GM18519 (cell line): ENCODE measurements around the gene NCAPG2.
"Not testable (repeated sequence)": the region's sequence is repeated elsewhere in the genome, so short reads cannot be mapped to it uniquely, and the experiment has no call there.

Source experiments
- ATAC-seq: cut with Tn5 transposase; IDR thresholded peaks from one replicate; pipeline ENCODE4 v1.9.1; 2021; ENCODE audit warnings: mild to moderate bottlenecking, moderate library complexity; ENCODE audit not compliant: unreplicated experiment, low FRiP score

Gene NCAPG2

GRCh38 chr7:158676906-158677305 lies 27.7 kb downstream of the NCAPG2 start:
- ATAC-seq: no peak

GRCh38 chr7:158676171-158676840 lies 28.3 kb downstream of the NCAPG2 start:
- ATAC-seq: no peak

GRCh38 chr7:158672975-158673374 lies 31.6 kb downstream of the NCAPG2 start:
- ATAC-seq: no peak

- ATAC-seq: not testable (repeated sequence)
These were observed 36.5 kb downstream of the NCAPG2 start for GRCh38 chr7:158668086-158668485.

GRCh38 chr7:158666966-158667678 lies 37.5 kb downstream of the NCAPG2 start:
- ATAC-seq: not testable (repeated sequence)

GRCh38 chr7:158666401-158666800 lies 38.2 kb downstream of the NCAPG2 start:
- no peak for ATAC-seq

- no peak for ATAC-seq
These were observed 40.2 kb downstream of the NCAPG2 start for GRCh38 chr7:158664406-158664805.

- ATAC-seq: no peak
These were observed 41.2 kb downstream of the NCAPG2 start for GRCh38 chr7:158663428-158663741.

GRCh38 chr7:158662610-158663427 lies 41.8 kb downstream of the NCAPG2 start:
- ATAC-seq: no peak

- no peak for ATAC-seq
These were observed 46.1 kb downstream of the NCAPG2 start for GRCh38 chr7:158658475-158658874.

GRCh38 chr7:158657189-158657746 lies 47.3 kb downstream of the NCAPG2 start:
- ATAC-seq: no peak

GRCh38 chr7:158655931-158656441 lies 48.6 kb downstream of the NCAPG2 start:
- peak; percentile 97 for ATAC-seq

GRCh38 chr7:158655507-158655906 lies 49.1 kb downstream of the NCAPG2 start:
- ATAC-seq: no peak

GRCh38 chr7:158651968-158652565 lies 52.5 kb downstream of the NCAPG2 start:
- no peak for ATAC-seq

GRCh38 chr7:158650821-158651225 lies 53.8 kb downstream of the NCAPG2 start:
- ATAC-seq: no peak

GRCh38 chr7:158649279-158649678 lies 55.3 kb downstream of the NCAPG2 start:
- no peak for ATAC-seq

GRCh38 chr7:158648787-158649186 lies 55.8 kb downstream of the NCAPG2 start:
- no peak for ATAC-seq

GRCh38 chr7:158648168-158648567 lies 56.4 kb downstream of the NCAPG2 start:
- ATAC-seq: no peak

- no peak for ATAC-seq
These were observed 57.2 kb downstream of the NCAPG2 start for GRCh38 chr7:158647475-158647792.

- no peak for ATAC-seq
These were observed 57.7 kb downstream of the NCAPG2 start for GRCh38 chr7:158646766-158647474.
